Dendritic cell treated with granulocyte-macrophage colony-stimulating factor and Interleukin-4, amounts not matched to agents 40 ng/mL and 50 ng/mL, for 4 days (primary cell): ENCODE measurements around the gene ING3.

ENCODE experiments used
- H3K27ac Mint-ChIP-seq: one replicate; pipeline ENCODE4 v1.8.0; 2022; ENCODE audit warnings: mild to moderate bottlenecking, mixed read lengths
- H3K27me3 Mint-ChIP-seq: one replicate; pipeline ENCODE4 v1.8.0; 2022; ENCODE audit warnings: mild to moderate bottlenecking, mixed read lengths
- H3K36me3 Mint-ChIP-seq: one replicate; pipeline ENCODE4 v1.8.0; 2022; ENCODE audit warnings: low read depth, mixed read lengths
- H3K4me1 Mint-ChIP-seq: one replicate; pipeline ENCODE4 v1.8.0; 2022; ENCODE audit warnings: low read depth, mixed read lengths
- H3K4me3 Mint-ChIP-seq: one replicate; pipeline ENCODE4 v1.8.0; 2022; ENCODE audit warnings: mild to moderate bottlenecking, moderate library complexity, mixed read lengths
- H3K9me3 Mint-ChIP-seq: one replicate; pipeline ENCODE4 v1.8.0; 2022; ENCODE audit warnings: mixed read lengths
- intact Hi-C: fragments of 100-400 bp; cut with micrococcal nuclease; formaldehyde crosslinking; loops from one replicate; pipeline ENCODE4 v1.15.0; 2022

Gene ING3

DNA sequence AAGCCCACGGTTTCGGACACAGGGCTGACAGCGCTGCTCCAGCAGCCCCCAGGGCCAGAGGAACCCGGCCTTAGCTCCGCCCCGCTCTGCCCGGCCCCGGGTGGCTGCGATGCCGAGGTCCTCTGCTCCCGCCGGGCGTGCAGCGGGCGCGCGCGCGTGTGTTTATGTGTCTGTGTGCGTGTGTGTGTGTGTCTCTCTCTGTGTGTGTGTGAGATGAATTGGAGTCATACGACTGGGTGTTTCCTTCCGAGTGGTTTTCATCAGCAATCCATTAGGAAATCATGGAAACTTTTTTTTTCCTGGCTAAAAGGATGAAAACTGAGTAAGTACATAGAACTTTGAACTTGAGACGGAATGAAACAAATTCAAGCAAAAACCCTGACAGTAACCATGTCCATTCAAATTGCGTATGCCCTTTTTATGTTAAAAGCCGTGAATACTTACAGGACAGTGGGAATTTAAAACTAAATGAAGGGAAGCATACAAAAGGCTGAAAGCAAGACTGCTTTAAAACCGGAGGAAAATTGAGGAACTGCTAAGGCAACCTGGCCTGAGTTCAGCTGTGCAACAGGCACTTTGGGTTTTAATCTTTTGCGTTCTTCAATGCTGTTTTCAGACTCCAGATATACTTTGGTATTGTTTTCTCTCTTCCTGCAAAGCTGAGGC lies 38.1 kb downstream of the ING3 start, which contains the start of gene CPED1:
Gene CPED1 (plus strand): TSS at position 121 of the 666 bp plus-strand sequence. CDS start 911 bp downstream, outside the sequence.
- peaks cover 6% of the 10 kb centered on the region for H3K36me3 Mint-ChIP-seq
- H3K4me3 Mint-ChIP-seq, result peak within 1 kb of the TSS; percentile 88
- peaks cover 27% of the 10 kb centered on the region for H3K4me1 Mint-ChIP-seq
- H3K27me3 Mint-ChIP-seq, result peaks cover 7% of the 10 kb centered on the region
- no peaks in the 10 kb centered on the region for H3K9me3 Mint-ChIP-seq
- H3K27ac Mint-ChIP-seq, result peak within 1 kb of the TSS; percentile 74
- intact Hi-C loops, result loop anchor here (5.0 kb wide), 2 partner anchors 34 to 36 kb away; partner anchors contain the start of gene ING3

DNA sequence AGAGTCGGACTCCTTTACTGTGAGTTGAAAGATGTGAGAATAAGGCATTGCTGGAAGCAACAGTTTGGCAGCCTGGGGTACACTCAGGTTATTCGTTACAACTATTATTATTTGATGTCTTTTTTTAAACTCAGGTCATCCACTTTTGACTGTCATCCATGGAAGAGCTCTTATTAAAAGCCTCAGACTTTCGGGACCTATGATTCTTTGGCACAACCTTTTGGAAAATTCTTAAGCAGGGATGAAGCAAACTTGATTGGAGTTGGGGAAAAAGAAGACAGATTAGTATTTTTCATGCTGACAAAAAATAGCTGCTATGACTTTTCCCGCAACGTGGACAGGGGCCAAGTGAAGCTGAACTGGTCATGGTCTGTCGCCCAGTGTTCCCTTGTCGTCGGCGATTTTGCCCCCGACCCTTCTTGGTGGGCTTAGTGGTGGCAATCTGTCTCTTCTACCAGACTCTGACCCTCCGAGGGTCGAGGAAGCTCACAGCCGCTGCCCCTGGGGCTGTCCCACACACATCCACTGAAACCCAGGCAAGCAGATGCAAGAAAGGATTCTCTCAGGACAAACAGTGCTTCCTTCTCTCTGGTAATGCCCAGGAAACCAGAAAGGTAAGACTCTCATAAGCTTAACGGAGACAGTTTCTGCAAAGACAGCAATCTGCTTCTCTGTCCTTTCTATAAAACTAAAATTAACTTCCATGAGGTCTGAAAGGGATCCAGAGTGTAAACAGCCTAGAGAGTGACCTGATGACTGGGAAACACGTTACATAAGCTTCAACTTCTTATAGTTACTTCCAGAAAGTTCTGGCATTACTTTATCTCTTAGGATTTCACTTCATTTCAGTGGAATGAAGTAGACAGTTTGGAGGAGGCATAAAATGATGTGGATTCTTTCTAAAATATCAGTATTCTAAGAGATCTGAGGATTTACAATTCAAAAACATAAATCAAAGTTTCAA lies 39.0 kb downstream of the ING3 start:
- Mint-ChIP-seq H3K4me3 (peak overlapping the region; percentile 88), H3K36me3 (peaks cover 6% of the 10 kb centered on the region), H3K27me3 (peaks cover 5% of the 10 kb centered on the region), H3K27ac (peak overlapping the region; percentile 74), H3K9me3 (no peaks in the 10 kb centered on the region), H3K4me1 (peaks cover 34% of the 10 kb centered on the region)
- intact Hi-C loops, result loop anchor here (5.0 kb wide), 2 partner anchors 33 to 37 kb away; partner anchors contain the start of gene ING3

DNA sequence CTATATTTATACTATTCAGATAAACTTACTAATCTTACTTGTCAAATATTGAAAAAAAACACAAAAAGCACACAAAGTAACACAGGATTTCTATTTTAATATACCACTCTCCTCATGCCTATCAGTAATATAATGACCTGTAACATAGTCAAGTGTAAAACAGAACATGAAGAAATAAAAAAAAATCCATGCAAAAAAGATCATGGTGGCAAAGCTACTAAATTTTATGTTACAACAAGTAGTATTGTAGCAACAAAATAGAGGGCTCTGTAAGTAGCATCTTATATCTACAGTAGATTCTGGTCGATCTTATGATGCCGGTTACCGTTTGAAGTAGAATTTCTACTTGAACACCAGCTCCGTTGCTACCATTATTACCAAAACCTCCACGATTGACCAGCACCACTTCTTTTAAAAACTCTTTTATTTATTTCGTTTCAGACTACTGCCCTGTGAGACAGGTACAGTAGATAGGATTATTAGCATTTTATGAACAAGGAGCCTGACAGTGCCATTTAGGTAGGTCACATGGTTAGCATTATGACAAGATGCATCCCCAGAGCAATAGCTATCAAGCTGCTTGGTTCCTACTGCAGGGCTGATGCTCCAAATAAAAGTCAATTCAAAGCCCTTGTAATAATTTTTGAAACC lies 40.0 kb downstream of the ING3 start:
- Mint-ChIP-seq H3K27ac (no peak overlapping the region), H3K4me1 (peaks cover 45% of the 10 kb centered on the region), H3K27me3 (peaks cover 4% of the 10 kb centered on the region), H3K36me3 (peaks cover 6% of the 10 kb centered on the region), H3K4me3 (no peak overlapping the region), H3K9me3 (peaks cover under 1% of the 10 kb centered on the region)
- intact Hi-C loops, result no loop called here

DNA sequence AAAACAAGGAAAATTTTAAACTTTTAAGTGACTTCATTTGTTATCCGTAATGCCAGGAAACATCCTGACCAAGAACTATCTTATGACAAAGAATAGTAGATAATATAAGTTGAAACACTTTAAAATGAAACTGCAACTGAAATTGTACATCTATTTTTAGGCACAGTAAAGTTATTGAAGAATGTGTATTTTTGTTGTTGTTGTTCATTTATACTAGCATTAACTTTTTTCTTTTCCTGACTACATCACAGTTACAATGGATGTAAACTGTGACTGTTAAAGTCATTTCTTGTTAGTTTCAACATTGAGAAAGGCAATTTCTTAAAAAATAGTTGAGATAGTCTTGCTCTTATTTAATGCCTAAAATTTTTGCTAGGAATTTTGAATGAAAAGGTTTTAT lies 40.6 kb downstream of the ING3 start:
- Mint-ChIP-seq H3K27me3 (peaks cover 4% of the 10 kb centered on the region), H3K36me3 (peaks cover 6% of the 10 kb centered on the region), H3K4me1 (peaks cover 50% of the 10 kb centered on the region), H3K9me3 (peaks cover 6% of the 10 kb centered on the region), H3K27ac (no peak overlapping the region), H3K4me3 (no peak overlapping the region)
- intact Hi-C loops, result no loop called here

DNA sequence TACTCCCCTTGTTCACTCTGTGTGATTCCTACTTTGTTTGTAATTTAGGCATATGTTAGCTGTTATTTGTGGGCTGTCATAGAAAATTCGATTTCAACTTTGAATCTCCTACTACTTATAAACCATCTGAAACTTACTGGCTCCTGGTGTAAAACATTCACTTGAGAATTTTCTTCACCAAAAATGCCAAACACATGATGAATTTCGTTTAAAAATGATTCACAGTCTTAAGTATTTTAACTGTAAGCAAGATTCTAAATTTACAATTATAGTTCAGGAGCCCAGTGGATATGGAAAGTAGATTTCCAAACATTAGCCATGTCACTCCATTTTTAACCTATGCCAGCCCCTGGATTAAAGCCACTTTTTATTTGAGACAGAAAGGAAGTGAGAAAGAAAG lies 41.0 kb downstream of the ING3 start:
- Mint-ChIP-seq H3K27ac (no peak overlapping the region), H3K36me3 (peaks cover 6% of the 10 kb centered on the region), H3K4me3 (no peak overlapping the region), H3K9me3 (peaks cover 6% of the 10 kb centered on the region), H3K27me3 (peaks cover 4% of the 10 kb centered on the region), H3K4me1 (peaks cover 52% of the 10 kb centered on the region)
- intact Hi-C loops, result no loop called here

DNA sequence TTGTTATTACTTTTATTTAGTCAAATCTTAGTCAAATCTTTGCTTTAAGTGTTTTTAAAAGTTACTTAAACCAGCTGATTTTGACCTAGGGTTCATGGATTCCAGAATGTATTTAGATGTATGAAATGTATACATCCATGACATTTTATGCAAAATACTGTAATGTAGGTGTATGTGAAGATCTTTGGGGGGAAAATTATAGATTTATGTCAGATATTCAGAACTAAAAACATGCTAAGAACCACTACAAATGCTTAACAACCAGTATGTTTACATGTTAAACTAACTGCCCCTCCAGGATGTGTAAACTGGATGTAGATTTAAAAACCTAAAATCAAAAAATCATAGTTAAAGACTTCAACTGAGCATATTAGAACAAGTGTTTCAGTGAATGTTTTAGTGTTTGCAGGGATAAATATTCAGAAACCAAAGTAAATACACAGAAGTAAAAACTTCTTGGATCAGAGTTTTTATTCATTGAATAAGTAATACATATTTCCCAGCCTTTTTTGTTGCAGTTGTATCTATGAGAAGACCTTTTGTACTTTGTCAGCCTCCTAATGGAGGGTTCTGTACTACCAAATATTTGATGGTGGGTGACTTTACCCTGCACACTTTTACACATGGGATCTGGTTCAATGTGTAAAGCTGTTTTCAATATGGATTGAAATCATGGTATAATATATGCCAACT lies 41.8 kb downstream of the ING3 start:
- H3K27ac Mint-ChIP-seq, result no peak overlapping the region
- peaks cover 6% of the 10 kb centered on the region for H3K9me3 Mint-ChIP-seq
- H3K27me3 Mint-ChIP-seq, result peaks cover 4% of the 10 kb centered on the region
- no peak overlapping the region for H3K4me3 Mint-ChIP-seq
- H3K4me1 Mint-ChIP-seq, result peaks cover 58% of the 10 kb centered on the region
- peaks cover 6% of the 10 kb centered on the region for H3K36me3 Mint-ChIP-seq
- intact Hi-C loops, result no loop called here

DNA sequence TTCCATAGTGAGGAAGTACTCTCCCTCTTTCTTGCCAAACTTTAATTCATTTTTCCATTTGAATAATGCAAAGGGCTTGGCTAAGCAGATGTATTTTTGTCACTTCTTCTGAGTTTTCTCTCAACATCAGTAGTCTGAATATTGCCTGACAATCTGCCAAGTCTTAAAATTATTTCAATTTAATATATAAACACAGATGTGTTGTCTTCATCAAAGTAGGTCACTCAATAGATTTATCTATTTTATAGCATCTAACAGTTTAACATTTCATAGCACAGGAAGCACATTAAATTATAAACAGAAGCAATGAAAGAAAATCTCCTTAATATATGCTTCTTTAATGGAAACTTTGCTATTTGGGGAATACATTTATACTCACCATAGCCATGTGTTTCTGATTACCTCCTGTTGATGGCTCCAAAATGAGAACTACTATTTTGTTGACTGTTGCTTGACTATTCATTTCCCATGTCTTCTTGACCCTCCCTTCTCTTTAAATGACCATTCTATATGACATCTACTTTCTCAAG lies 42.5 kb downstream of the ING3 start:
- H3K4me3 Mint-ChIP-seq, result no peak overlapping the region
- intact Hi-C loops, result no loop called here
- peaks cover 6% of the 10 kb centered on the region for H3K9me3 Mint-ChIP-seq
- H3K4me1 Mint-ChIP-seq, result peaks cover 58% of the 10 kb centered on the region
- H3K36me3 Mint-ChIP-seq, result peaks cover 6% of the 10 kb centered on the region
- no peak overlapping the region for H3K27ac Mint-ChIP-seq
- H3K27me3 Mint-ChIP-seq, result peaks cover 4% of the 10 kb centered on the region

DNA sequence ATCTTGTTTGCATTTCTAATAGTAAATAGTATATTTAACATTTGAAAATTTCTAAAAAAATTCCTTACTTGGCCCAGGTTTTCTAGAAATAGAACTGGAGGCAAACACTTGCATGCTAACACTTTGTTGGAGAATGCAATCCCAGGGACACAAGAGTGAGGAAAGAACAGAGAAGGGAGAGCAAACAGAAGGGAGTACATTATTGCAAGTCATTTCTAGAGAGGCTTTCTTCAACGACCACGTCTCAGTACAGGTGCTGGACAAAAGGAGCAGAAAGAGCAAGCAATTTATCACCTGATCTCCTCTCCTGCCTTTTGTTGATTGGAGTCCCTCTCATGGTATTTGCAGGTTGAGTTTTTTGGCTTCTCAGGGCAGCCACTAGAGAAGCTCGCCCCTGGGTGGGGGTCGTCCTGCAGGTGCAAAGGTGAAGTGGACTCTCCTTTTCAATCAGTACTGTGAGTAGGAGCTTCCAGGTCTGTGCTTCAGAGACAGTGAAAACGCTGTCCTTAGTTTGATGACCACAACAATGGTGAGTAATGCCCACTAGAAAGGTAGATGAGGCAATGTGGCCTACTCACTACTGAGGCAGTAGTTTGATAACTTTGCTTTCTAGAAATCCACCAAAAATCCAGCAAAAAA lies 43.1 kb downstream of the ING3 start:
- Mint-ChIP-seq H3K9me3 (peaks cover 6% of the 10 kb centered on the region), H3K4me3 (no peak overlapping the region), H3K27me3 (peaks cover 4% of the 10 kb centered on the region), H3K27ac (no peak overlapping the region), H3K4me1 (peaks cover 59% of the 10 kb centered on the region), H3K36me3 (peaks cover 2% of the 10 kb centered on the region)
- intact Hi-C loops, result no loop called here

DNA sequence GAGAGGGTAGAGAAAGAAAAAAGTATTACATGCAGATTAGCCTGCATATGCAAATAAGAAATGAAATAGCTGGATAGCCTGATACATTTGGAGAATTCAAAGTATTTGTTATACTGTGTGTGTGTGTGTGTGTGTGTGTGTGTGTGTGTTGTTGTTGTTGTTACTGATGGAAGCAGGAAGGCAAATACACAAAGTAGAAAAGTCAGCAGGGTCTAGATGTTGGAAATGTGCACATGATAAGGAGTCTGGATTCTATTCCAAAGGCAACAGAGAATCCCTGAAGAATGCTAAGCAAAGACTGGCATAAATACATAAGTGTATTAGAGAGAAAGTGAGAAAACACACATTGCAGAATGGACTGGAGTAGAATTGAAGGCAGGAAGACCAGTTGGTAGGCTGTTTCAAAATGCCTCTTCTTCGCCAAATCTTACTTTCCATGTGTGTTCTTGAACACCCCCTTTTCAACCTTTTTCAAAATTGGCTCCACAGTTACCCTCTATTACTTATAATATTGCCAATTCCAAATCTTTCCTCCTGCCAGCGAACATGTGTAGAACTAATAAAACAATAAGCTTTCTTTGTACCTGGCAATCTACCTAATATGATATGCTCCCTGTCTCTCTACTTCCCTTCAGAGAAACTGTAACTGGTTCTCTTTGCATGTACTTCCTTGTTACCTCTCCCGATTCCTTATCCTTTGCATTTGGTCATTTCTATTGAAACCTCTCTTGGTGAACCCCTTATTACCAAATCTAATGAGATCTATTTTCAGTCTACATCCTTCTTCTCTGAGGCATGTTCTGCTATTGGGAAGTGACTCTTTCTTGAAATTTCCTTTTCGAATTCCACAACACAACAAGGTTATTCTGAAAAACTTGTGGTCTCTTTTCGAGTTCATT lies 44.2 kb downstream of the ING3 start:
- H3K4me1 Mint-ChIP-seq, result peaks cover 57% of the 10 kb centered on the region
- intact Hi-C loops, result no loop called here
- peaks cover 6% of the 10 kb centered on the region for H3K9me3 Mint-ChIP-seq
- no peaks in the 10 kb centered on the region for H3K27me3 Mint-ChIP-seq
- peak overlapping the region; percentile 79 for H3K27ac Mint-ChIP-seq
- no peaks in the 10 kb centered on the region for H3K36me3 Mint-ChIP-seq
- H3K4me3 Mint-ChIP-seq, result no peak overlapping the region

DNA sequence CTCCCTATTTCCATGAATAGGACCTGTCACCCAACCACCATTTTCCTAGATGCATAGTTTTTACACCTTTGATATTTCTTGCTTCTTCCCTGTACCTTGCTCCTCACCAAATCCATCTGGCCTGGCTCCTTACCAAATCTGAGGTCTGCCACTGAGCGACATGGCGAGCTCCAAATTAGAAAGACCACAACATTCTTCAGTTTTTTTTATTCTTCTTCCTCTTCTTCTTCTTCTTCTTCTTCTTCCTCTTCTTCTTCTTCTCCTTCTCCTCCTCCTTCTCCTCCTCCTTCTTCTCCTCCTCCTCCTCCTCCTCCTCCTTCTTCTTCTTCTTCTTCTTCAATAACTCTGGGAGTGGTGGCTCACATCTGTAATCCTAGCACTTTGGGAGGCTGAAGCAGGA lies 45.1 kb downstream of the ING3 start:
- peak overlapping the region; percentile 21 for H3K4me3 Mint-ChIP-seq
- peaks cover 6% of the 10 kb centered on the region for H3K9me3 Mint-ChIP-seq
- intact Hi-C loops, result loop anchor here (2.0 kb wide), 1 partner anchor 45 kb away; the partner anchor contains the start of gene ING3
- H3K27ac Mint-ChIP-seq, result peak overlapping the region; percentile 79
- H3K36me3 Mint-ChIP-seq, result no peaks in the 10 kb centered on the region
- peaks cover 58% of the 10 kb centered on the region for H3K4me1 Mint-ChIP-seq
- H3K27me3 Mint-ChIP-seq, result no peaks in the 10 kb centered on the region

DNA sequence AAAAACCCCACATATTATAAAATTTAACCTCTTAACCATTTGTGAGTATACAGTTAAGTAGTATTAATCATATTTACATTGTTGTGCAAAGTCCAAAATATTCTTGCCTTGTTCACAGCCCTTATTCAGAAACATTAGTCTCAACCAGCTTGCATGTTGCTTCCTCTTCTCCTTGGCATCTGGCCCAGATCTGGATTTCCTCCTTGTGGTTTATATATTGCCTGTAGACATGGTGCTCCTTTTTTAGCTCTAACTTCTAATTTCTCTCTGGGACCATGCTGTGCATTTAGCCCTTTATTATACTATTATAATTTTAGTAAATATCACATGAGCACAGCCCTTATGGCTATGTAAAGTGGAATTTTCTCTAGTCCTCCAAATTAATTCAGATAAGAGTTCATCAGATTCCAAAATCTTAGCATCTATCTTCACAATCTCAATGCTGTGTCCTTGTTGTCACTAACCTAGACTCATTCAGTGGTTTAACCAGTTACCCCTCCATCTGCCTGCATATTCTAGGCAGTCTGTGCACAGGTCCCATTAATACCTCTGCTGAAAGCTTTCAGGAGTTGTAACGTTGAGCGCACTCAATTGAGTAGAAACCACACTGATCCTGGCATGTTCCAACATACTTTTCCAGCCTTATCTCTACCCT lies 45.9 kb downstream of the ING3 start:
- Mint-ChIP-seq H3K4me1 (peaks cover 64% of the 10 kb centered on the region), H3K9me3 (peaks cover 6% of the 10 kb centered on the region), H3K27me3 (no peaks in the 10 kb centered on the region), H3K27ac (peak overlapping the region; percentile 79), H3K36me3 (no peaks in the 10 kb centered on the region), H3K4me3 (peak overlapping the region; percentile 33)
- intact Hi-C loops, result loop anchor here (2.0 kb wide), 1 partner anchor 46 kb away; the partner anchor contains the start of gene ING3
